ENCODE results near the gene GABRD. TPM values are rescaled to one million over a fixed set of nuclear protein-coding genes. Genes with fewer than 3 reads are reported as not detected.

Gene GABRD
- total and polyA plus RNA-seq, 2 donors (not counting 3 experiments of a cell fraction or from before 2014, with no cell fraction given) = not detected

- DNase-seq (ENCODE audit: low read depth, low spot score) = no peak
- no peaks in the 10 kb centered on the region for H3K9me3 ChIP-seq (replicated peaks; ENCODE audit: control insufficient read depth, insufficient read depth, low read length)
- H3K27me3 ChIP-seq (ENCODE audit: control insufficient read depth in 2 of 2, insufficient read depth in 2 of 2, low read length in 2 of 2) = no peaks in the 10 kb centered on the region
- H3K36me3 ChIP-seq (ENCODE audit: control insufficient read depth in 2 of 2, extremely low read depth in 1 of 2, insufficient read depth in 2 of 2, low read length in 2 of 2) = no peaks in the 10 kb centered on the region
- no peaks in the 10 kb centered on the region for H4K20me1 ChIP-seq (replicated peaks; ENCODE audit: control insufficient read depth, extremely low read depth, insufficient read depth, low read length)
- ChIA-PET CTCF (interaction anchor here (1.0 kb wide), 1 partner anchor 47 kb away, joined by 3 read pairs; no protein-coding TSS in a partner anchor), POLR2A (no interaction called here)
- BruUV-seq (replicated peaks) = no TSS peak
- FAIRE-seq = no peak
- TF ChIP-seq, protein P1, sequence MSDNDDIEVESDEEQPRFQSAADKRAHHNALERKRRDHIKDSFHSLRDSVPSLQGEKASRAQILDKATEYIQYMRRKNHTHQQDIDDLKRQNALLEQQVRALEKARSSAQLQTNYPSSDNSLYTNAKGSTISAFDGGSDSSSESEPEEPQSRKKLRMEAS (IDR thresholded peaks at IDR 0.05; ENCODE audit: insufficient read depth, insufficient read length) = no peak
- TF ChIP-seq POLR2A (IDR thresholded peaks at IDR 0.05; ENCODE audit: low read depth, low read length) = no peak
- TF ChIP-seq FOS (IDR thresholded peaks at IDR 0.05; ENCODE audit: borderline replicate concordance, insufficient read depth, low read length) = no peak
- TF ChIP-seq POLR2AphosphoS5 (IDR thresholded peaks at IDR 0.05; ENCODE audit: insufficient read depth, low read depth, low read length) = no peak
- no peak for TF ChIP-seq JUN (IDR thresholded peaks at IDR 0.05; ENCODE audit: borderline replicate concordance, insufficient read depth, insufficient read length, low read depth)
- TF ChIP-seq GATA2 (IDR thresholded peaks at IDR 0.05; ENCODE audit: insufficient read depth, insufficient read length, low read depth, low read length) = no peak
- no peak for TF ChIP-seq EZH2 (IDR thresholded peaks at IDR 0.05; ENCODE audit: borderline replicate concordance, low read depth, low read length, severe bottlenecking)
- TF ChIP-seq MYC (IDR thresholded peaks at IDR 0.05; ENCODE audit: low read depth, low read length) = no peak
- no peak for TF ChIP-seq CTCF (IDR thresholded peaks at IDR 0.05; ENCODE audit: extremely low read depth in 1 of 2, insufficient read depth in 1 of 2, low read depth in 1 of 2, low read length in 2 of 2)
- no peaks in the 10 kb centered on the region for H3K79me2 ChIP-seq (ENCODE audit: control insufficient read depth, insufficient read depth, low read length)
- H3K4me2 ChIP-seq (ENCODE audit: insufficient read depth, low read length) = no peak overlapping the region
- H3K4me1 ChIP-seq (ENCODE audit: control insufficient read depth, extremely low read depth, insufficient read depth, low read length) = no peaks in the 10 kb centered on the region
- dilution Hi-C loops (cut with MboI; ENCODE audit: extremely low pct_ligation_motif_present, low sequenced_read_pairs) (no loop called here), intact Hi-C loops (cut with micrococcal nuclease) (no loop called here)
- no peak overlapping the region for H3K9ac ChIP-seq (replicated peaks; ENCODE audit: extremely low read depth, insufficient read depth, low read length)
- H3K9me1 ChIP-seq (replicated peaks; ENCODE audit: control insufficient read depth, extremely low read depth, insufficient read depth, low read length) = no peaks in the 10 kb centered on the region
- no peak overlapping the region for H3K27ac ChIP-seq (ENCODE audit: insufficient read depth, low read depth, low read length)
- no peak overlapping the region for H3K4me3 ChIP-seq (replicated peaks in 1 of 3; ENCODE audit: insufficient read depth in 1 of 3, low read depth in 1 of 3, low read length in 3 of 3)
- H2AFZ ChIP-seq (ENCODE audit: low read depth, low read length) = no peak overlapping the region
Observed at GRCh38 chr1:1997576-1997975, 21.6 kb upstream of the GABRD start.

All from endothelial cell of umbilical vein (primary cell).